ENCODE measurements around the gene SRGAP2C.
"Not testable (repeated sequence)": the region's sequence is repeated elsewhere in the genome, so short reads cannot be mapped to it uniquely, and the experiment has no call there.

DNA sequence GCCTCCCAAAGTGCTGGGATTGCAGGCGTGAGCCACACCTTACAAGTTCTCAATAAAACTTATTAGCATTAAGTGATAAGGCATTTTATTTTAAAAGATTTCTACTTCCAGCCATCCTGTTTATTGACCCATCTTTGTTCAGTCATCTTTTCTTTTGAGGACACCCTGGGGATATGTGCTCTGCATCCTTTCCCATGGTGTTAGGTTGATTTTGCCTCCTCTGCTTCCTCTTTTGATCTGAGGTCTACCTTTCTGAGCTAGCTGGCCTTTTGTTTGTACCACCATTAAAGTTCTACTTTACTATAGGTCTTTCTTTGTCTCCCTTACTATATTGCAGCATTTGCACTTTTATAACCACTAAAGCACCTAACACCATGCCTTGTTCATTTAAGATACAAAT is 136.9 kb downstream of the SRGAP2C start:
- TF ChIP-seq POLR2AphosphoS5, POLR2A, TAF1 (IDR thresholded peaks at IDR 0.05; ENCODE audit: low read depth, low read length): not testable (repeated sequence)
